MCF 10A (cell line): Measurements from ENCODE around the gene NAA30. TPM values are rescaled to one million over a fixed set of nuclear protein-coding genes. Genes with fewer than 3 reads are reported as not detected.

Experiments used
- total RNA-seq: library from RNA; stranded (reverse); gene quantifications from 2 replicates; pipeline ENCODE4 v1.2.3, GENCODE V29; 2022

The NAA30 gene
- total RNA-seq, 1 experiment from 2014 or later = 21.1 TPM

Other genes with a start within 250 kb of the NAA30 start
- 58.8 and 61.5 TPM in 2 replicates for gene EXOC5, start 121.7 kb upstream of the NAA30 start, total RNA-seq
- gene AP5M1, start 121.6 kb upstream of the NAA30 start, total RNA-seq = 31.7 and 32.6 TPM in 2 replicates
- gene CCDC198, start 103.3 kb downstream of the NAA30 start, total RNA-seq = not detected in 2 replicates